HepG2 (cell line): Measurements from ENCODE around the gene PWP1. TPM values are rescaled to one million over a fixed set of nuclear protein-coding genes. Genes with fewer than 3 reads are reported as not detected.

Source experiments
- ARID2 ChIP-seq: sonication (generic); formaldehyde crosslinking; IDR thresholded peaks from 2 replicates; pipeline ENCODE4 v1.8.1; 2022; ENCODE audit warnings: mild to moderate bottlenecking, missing genetic modification reagents, borderline replicate concordance
- EZH2 ChIP-seq: conservative IDR thresholded peaks from 2 replicates; pipeline ENCODE4 v1.6.1; 2012; ENCODE audit warnings: mild to moderate bottlenecking, low read depth, low read length, moderate library complexity
- JUN ChIP-seq: sonication (generic); formaldehyde crosslinking; IDR thresholded peaks from 2 replicates; pipeline ENCODE4 v1.4.0; 2020; ENCODE audit warnings: mild to moderate bottlenecking, missing genetic modification reagents
- NFKBIZ ChIP-seq: IDR thresholded peaks from 2 replicates; pipeline ENCODE4 v1.6.1; 2018; ENCODE audit warnings: missing genetic modification reagents, missing compliant biosample characterization
- PAX8 ChIP-seq: sonication (generic); formaldehyde crosslinking; IDR thresholded peaks from 2 replicates; pipeline ENCODE4 v1.8.0; 2022; ENCODE audit warnings: mild to moderate bottlenecking, missing genetic modification reagents, borderline replicate concordance
- POGZ ChIP-seq: sonication (generic); formaldehyde crosslinking; IDR thresholded peaks from 2 replicates; pipeline ENCODE4 v1.4.0; 2020; ENCODE audit warnings: mild to moderate bottlenecking, missing genetic modification reagents
- ZBTB38 ChIP-seq: sonication (generic); formaldehyde crosslinking; IDR thresholded peaks from 2 replicates; pipeline ENCODE4 v1.5.1; 2020; ENCODE audit warnings: mild to moderate bottlenecking, missing genetic modification reagents
- ZFP36 ChIP-seq: fragments of 150-350 bp; IDR thresholded peaks from 2 replicates; pipeline ENCODE4 v1.6.1; 2018; ENCODE audit warnings: borderline replicate concordance, low read length, low read depth; ENCODE audit not compliant: partially characterized antibody
- ZNF12 ChIP-seq: sonication (generic); formaldehyde crosslinking; IDR thresholded peaks from 2 replicates; pipeline ENCODE4 v1.5.0; 2020; ENCODE audit warnings: missing genetic modification reagents
- ZNF512 ChIP-seq: sonication (generic); formaldehyde crosslinking; IDR thresholded peaks from 2 replicates; pipeline ENCODE4 v1.4.0; 2020; ENCODE audit warnings: mild to moderate bottlenecking, missing genetic modification reagents
- ZNF576 ChIP-seq: sonication (generic); formaldehyde crosslinking; IDR thresholded peaks from 2 replicates; pipeline ENCODE4 v1.4.0; 2020; ENCODE audit warnings: mild to moderate bottlenecking, missing genetic modification reagents
- polyA plus RNA-seq, 8 experiments: library from polyadenylated mRNA; depleted of rRNA in 3 of 8; stranded (reverse) in 7 of 8; unstranded in 1 of 8; fragments of >200 nt; fragmentation: Illumina TruSeq in 4 of 8; extraction: Trizol in 4 of 8; gene quantifications; 2 replicates each; pipeline versions ENCODE4 v1.2.1 to v1.2.3, GENCODE V29; 2011 to 2016; ENCODE audit warnings: low read depth in 4 of 8, missing spikeins in 1 of 8, mixed read lengths in 1 of 8; ENCODE audit not compliant: insufficient read depth in 1 of 8
- total RNA-seq, 5 experiments: library from RNA; depleted of rRNA; stranded (reverse); fragments of >200 nt; fragmentation: Illumina TruSeq; extraction: Trizol; gene quantifications; 2 replicates each; pipeline ENCODE4 v1.2.3, GENCODE V29; 2016; ENCODE audit warnings: low read depth in 1 of 5
- TF ChIP-seq, protein P1 (sequence below): IDR thresholded peaks from 2 replicates; pipeline ENCODE4 v1.6.1; 2018; ENCODE audit warnings: missing genetic modification reagents, mild to moderate bottlenecking, missing compliant biosample characterization
- TF ChIP-seq, protein P2 (sequence below): IDR thresholded peaks from 2 replicates; pipeline ENCODE4 v1.4.0; 2020; ENCODE audit warnings: mild to moderate bottlenecking, missing genetic modification reagents
- TF ChIP-seq, protein P3 (sequence below): sonication (generic); formaldehyde crosslinking; conservative IDR thresholded peaks from 2 replicates; pipeline ENCODE4 v1.5.0; 2020; ENCODE audit warnings: missing genetic modification reagents
- TF ChIP-seq, protein P4 (sequence below): sonication (generic); formaldehyde crosslinking; IDR thresholded peaks from 2 replicates; pipeline ENCODE4 v1.8.0; 2022; ENCODE audit warnings: mild to moderate bottlenecking, missing genetic modification reagents, borderline replicate concordance

PWP1 gene
- total and polyA plus RNA-seq, 2 of the 13 experiments (the other 11 are each of a cell fraction or from before 2014, with no cell fraction given): 65.9 to 70.2 TPM

GRCh38 chr12:107681836-107682820 lies 3.5 kb upstream of the PWP1 start (continued):
- TF ChIP-seq, protein P1, sequence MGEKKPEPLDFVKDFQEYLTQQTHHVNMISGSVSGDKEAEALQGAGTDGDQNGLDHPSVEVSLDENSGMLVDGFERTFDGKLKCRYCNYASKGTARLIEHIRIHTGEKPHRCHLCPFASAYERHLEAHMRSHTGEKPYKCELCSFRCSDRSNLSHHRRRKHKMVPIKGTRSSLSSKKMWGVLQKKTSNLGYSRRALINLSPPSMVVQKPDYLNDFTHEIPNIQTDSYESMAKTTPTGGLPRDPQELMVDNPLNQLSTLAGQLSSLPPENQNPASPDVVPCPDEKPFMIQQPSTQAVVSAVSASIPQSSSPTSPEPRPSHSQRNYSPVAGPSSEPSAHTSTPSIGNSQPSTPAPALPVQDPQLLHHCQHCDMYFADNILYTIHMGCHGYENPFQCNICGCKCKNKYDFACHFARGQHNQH: peak; percentile 16; the same call in 1 of the 2 replicates
- no peak for TF ChIP-seq ARID2 (CRISPR knock-in tag)
- TF ChIP-seq ZFP36: no peak
- TF ChIP-seq NFKBIZ: no peak
- TF ChIP-seq JUN (CRISPR knock-in tag): no peak
- TF ChIP-seq EZH2: no peak
- no peak for TF ChIP-seq ZNF512 (CRISPR knock-in tag)
- TF ChIP-seq, protein P2, sequence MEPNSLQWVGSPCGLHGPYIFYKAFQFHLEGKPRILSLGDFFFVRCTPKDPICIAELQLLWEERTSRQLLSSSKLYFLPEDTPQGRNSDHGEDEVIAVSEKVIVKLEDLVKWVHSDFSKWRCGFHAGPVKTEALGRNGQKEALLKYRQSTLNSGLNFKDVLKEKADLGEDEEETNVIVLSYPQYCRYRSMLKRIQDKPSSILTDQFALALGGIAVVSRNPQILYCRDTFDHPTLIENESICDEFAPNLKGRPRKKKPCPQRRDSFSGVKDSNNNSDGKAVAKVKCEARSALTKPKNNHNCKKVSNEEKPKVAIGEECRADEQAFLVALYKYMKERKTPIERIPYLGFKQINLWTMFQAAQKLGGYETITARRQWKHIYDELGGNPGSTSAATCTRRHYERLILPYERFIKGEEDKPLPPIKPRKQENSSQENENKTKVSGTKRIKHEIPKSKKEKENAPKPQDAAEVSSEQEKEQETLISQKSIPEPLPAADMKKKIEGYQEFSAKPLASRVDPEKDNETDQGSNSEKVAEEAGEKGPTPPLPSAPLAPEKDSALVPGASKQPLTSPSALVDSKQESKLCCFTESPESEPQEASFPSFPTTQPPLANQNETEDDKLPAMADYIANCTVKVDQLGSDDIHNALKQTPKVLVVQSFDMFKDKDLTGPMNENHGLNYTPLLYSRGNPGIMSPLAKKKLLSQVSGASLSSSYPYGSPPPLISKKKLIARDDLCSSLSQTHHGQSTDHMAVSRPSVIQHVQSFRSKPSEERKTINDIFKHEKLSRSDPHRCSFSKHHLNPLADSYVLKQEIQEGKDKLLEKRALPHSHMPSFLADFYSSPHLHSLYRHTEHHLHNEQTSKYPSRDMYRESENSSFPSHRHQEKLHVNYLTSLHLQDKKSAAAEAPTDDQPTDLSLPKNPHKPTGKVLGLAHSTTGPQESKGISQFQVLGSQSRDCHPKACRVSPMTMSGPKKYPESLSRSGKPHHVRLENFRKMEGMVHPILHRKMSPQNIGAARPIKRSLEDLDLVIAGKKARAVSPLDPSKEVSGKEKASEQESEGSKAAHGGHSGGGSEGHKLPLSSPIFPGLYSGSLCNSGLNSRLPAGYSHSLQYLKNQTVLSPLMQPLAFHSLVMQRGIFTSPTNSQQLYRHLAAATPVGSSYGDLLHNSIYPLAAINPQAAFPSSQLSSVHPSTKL: no peak; the same call in 1 of the 2 replicates
- no peak for TF ChIP-seq ZBTB38 (CRISPR knock-in tag)
- peak; percentile 80; the same call in 1 of the 2 replicates for TF ChIP-seq PAX8 (CRISPR knock-in tag)
- TF ChIP-seq POGZ (CRISPR knock-in tag): peak; percentile 97
- no peak for TF ChIP-seq ZNF576 (CRISPR knock-in tag)
- TF ChIP-seq, protein P3, sequence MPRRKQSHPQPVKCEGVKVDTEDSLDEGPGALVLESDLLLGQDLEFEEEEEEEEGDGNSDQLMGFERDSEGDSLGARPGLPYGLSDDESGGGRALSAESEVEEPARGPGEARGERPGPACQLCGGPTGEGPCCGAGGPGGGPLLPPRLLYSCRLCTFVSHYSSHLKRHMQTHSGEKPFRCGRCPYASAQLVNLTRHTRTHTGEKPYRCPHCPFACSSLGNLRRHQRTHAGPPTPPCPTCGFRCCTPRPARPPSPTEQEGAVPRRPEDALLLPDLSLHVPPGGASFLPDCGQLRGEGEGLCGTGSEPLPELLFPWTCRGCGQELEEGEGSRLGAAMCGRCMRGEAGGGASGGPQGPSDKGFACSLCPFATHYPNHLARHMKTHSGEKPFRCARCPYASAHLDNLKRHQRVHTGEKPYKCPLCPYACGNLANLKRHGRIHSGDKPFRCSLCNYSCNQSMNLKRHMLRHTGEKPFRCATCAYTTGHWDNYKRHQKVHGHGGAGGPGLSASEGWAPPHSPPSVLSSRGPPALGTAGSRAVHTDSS (CRISPR knock-in tag): no peak
- no peak for TF ChIP-seq ZNF12
- TF ChIP-seq, protein P4, sequence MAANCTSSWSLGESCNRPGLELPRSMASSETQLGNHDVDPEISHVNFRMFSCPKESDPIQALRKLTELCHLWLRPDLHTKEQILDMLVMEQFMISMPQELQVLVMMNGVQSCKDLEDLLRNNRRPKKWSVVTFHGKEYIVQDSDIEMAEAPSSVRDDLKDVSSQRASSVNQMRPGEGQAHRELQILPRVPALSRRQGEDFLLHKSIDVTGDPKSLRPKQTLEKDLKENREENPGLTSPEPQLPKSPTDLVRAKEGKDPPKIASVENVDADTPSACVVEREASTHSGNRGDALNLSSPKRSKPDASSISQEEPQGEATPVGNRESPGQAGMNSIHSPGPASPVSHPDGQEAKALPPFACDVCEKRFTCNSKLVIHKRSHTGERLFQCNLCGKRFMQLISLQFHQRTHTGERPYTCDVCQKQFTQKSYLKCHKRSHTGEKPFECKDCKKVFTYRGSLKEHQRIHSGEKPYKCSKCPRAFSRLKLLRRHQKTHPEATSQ (CRISPR knock-in tag): no peak; the same call in 1 of the 2 replicates
